ENCODE data around the gene DLGAP4.
"Not testable (repeated sequence)": the region's sequence is repeated elsewhere in the genome, so short reads cannot be mapped to it uniquely, and the experiment has no call there.

DLGAP4 gene

DNA sequence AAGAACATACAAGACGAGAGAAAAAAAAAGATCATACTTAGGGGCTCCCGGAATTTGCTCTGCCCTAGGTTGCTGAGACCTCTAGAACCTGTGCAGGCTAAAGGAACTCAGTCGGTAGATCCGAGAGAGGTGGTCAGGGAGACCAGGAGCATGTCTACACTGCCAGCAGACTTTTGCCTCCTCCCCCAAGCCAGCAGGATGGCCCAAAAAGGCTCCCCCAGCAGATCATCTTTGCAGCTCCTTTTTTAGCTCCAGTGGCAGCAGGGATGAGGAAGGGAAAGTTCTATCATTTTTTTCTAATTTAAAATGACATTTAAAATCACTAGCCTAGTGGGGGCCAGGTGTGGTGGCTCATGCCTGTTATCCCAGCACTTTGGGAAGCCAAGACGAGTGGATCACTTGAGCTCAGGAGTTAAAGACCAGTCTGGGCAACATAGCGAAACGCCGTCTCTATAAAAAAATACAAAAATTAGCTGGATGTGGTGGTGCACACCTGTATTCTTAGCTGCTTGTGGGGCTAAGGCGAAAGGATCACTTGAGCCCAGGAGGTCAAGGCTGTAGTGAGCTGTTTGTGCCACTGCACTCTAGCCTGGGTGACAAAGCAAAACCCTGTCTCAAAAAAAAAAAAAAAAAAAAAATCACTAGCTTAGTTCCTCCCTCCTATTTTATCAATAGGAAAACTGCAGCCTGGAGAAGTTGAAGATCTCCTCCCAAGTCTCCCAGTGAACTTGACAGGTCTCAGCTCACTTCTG, 165.9 kb downstream of the DLGAP4 start:
- H3K4me1 Mint-ChIP-seq: peaks cover 60% of the 10 kb centered on the region
- TF ChIP-seq, protein P1, sequence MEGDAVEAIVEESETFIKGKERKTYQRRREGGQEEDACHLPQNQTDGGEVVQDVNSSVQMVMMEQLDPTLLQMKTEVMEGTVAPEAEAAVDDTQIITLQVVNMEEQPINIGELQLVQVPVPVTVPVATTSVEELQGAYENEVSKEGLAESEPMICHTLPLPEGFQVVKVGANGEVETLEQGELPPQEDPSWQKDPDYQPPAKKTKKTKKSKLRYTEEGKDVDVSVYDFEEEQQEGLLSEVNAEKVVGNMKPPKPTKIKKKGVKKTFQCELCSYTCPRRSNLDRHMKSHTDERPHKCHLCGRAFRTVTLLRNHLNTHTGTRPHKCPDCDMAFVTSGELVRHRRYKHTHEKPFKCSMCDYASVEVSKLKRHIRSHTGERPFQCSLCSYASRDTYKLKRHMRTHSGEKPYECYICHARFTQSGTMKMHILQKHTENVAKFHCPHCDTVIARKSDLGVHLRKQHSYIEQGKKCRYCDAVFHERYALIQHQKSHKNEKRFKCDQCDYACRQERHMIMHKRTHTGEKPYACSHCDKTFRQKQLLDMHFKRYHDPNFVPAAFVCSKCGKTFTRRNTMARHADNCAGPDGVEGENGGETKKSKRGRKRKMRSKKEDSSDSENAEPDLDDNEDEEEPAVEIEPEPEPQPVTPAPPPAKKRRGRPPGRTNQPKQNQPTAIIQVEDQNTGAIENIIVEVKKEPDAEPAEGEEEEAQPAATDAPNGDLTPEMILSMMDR (IDR thresholded peaks at IDR 0.05): no peak
- no peaks in the 10 kb centered on the region for H3K9me3 Mint-ChIP-seq
- peak overlapping the region; percentile 79 for H3K27ac Mint-ChIP-seq
- DNase-seq: no peak
- H3K4me3 Mint-ChIP-seq: no peak overlapping the region
- H3K36me3 Mint-ChIP-seq (ENCODE audit: low read depth): peaks cover 26% of the 10 kb centered on the region
- no peaks in the 10 kb centered on the region for H3K27me3 Mint-ChIP-seq (ENCODE audit: low read depth, poor library complexity)

DNA sequence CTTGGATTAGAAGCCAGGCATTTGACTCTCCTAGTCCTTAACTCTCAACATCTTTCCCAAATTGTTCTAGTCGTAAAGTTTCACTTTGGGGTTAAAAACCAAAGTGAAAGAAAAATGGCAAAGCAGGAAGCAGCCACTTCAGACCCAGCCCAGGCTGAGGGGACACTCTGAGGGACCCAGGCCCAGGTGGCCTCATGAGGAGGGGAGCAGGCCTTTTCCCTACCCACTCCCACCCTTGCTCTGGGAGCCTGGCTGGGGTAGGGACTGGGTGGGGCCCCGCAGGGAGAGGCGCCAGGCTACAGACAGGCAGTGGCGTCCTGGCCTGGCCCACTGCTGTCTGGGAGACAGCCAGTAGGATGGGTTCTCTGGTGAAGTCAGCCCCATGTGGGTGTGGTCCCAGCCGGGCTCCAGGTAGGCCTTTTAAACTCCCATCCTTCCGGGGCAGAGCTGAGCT, 166.5 kb downstream of the DLGAP4 start:
- TF ChIP-seq, protein P1 (IDR thresholded peaks at IDR 0.05): no peak
- Mint-ChIP-seq H3K4me3 (no peak overlapping the region), H3K4me1 (peaks cover 54% of the 10 kb centered on the region), H3K27me3 (ENCODE audit: low read depth, poor library complexity) (no peaks in the 10 kb centered on the region), H3K36me3 (ENCODE audit: low read depth) (peaks cover 26% of the 10 kb centered on the region), H3K9me3 (no peaks in the 10 kb centered on the region), H3K27ac (peak overlapping the region; percentile 79)
- DNase-seq: no peak

DNA sequence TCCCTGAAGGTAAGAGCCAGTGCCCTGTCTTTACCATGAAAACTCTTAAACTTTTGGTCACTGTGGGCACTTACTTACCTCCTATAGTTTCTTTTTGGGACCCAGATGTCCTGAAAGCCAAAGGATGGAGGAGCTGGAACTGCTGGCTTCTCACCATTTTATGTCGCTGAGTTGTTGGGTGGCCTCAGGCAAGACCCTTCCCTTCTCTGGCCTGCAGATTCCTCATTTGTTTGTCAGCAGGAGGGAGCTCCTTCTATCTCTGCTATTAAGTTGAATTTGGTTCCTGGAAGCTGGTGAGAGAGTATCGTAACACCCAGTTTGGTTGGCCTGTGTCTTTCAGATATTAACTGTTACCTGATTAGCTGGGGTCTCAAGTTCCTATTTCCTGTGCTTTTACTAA, 167.0 kb downstream of the DLGAP4 start:
- Mint-ChIP-seq H3K27ac (no peak overlapping the region), H3K4me1 (peaks cover 49% of the 10 kb centered on the region), H3K36me3 (ENCODE audit: low read depth) (peaks cover 31% of the 10 kb centered on the region), H3K27me3 (ENCODE audit: low read depth, poor library complexity) (no peaks in the 10 kb centered on the region), H3K9me3 (no peaks in the 10 kb centered on the region), H3K4me3 (no peak overlapping the region)
- no peak for DNase-seq
- TF ChIP-seq, protein P1 (IDR thresholded peaks at IDR 0.05): no peak

DNA sequence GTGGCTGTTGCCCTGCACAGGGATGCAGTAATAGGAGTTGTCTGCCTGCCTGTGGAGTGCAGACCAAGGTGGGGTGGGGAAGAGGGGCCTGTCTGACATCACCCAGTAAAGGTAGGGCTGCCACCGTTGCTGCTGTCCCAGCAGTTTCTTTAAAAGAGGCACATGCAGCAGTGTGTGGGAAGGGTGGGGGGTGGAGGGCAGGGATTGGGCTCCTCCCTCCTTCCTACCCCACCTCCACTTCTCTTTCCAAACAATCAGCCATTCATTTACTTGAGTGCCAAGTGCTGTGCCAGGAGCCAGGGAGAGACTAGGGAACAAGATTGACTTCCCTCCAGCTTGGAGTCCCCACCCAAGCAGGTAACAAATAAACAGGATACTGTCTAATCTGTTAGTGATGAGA, 168.4 kb downstream of the DLGAP4 start:
- H3K36me3 Mint-ChIP-seq (ENCODE audit: low read depth): peaks cover 42% of the 10 kb centered on the region
- H3K4me1 Mint-ChIP-seq: peaks cover 50% of the 10 kb centered on the region
- TF ChIP-seq, protein P1 (IDR thresholded peaks at IDR 0.05): no peak
- H3K4me3 Mint-ChIP-seq: no peak overlapping the region
- no peak for DNase-seq
- H3K27me3 Mint-ChIP-seq (ENCODE audit: low read depth, poor library complexity): no peaks in the 10 kb centered on the region
- H3K27ac Mint-ChIP-seq: peak overlapping the region; percentile 43
- no peaks in the 10 kb centered on the region for H3K9me3 Mint-ChIP-seq

DNA sequence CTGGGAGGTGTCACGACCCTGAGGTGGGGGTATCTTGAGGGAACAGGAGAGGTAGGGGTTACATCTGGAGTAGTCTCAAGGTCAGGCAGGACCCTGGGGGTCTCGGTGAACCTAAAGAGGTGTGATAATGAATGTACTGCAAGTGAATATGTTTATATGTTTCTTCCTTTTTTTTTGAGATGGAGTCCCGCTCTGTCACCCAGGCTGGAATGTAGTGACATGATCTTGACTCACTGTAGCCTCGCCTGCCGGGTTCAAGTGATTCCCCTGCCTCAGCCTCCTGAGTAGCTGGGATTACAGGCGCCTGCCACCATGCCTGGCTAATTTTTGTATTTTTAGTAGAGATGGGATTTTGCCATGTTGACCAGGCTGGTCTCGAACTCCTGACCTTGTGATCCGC, 168.9 kb downstream of the DLGAP4 start:
- H3K27ac Mint-ChIP-seq: peak overlapping the region; percentile 43
- H3K9me3 Mint-ChIP-seq; H3K4me3 Mint-ChIP-seq; H3K27me3 Mint-ChIP-seq (ENCODE audit: low read depth, poor library complexity); DNase-seq: not testable (repeated sequence)
- peaks cover 44% of the 10 kb centered on the region for H3K36me3 Mint-ChIP-seq (ENCODE audit: low read depth)
- H3K4me1 Mint-ChIP-seq: peaks cover 47% of the 10 kb centered on the region

DNA sequence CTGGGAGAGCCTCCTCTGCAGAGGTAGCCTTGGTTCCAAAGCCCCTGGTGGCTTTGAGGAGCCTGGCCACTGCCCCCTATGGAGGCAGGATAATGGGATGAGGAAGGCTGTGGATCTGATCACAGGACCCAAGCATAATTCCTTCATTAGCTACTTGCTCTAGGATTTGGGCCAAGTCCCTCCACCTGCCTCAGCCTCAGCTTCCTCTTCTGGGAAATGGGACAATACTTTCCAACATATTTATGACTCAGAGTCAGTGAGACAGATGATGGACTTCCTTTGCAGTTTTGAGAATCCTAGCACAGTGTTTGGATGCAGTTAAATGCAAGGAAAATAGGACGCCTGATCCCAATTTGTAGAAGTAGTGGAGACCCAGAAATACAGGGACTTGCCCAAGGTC, 171.3 kb downstream of the DLGAP4 start:
- H3K4me3 Mint-ChIP-seq: no peak overlapping the region
- H3K36me3 Mint-ChIP-seq (ENCODE audit: low read depth): peaks cover 39% of the 10 kb centered on the region
- no peaks in the 10 kb centered on the region for H3K9me3 Mint-ChIP-seq
- H3K4me1 Mint-ChIP-seq: peaks cover 43% of the 10 kb centered on the region
- H3K27ac Mint-ChIP-seq: no peak overlapping the region
- H3K27me3 Mint-ChIP-seq (ENCODE audit: low read depth, poor library complexity): no peaks in the 10 kb centered on the region
- DNase-seq: no peak
- TF ChIP-seq, protein P1 (IDR thresholded peaks at IDR 0.05): no peak
